NCI-H1436 treated with DMSO at 0.1 percent for 48 hours (cell line): ENCODE data around the gene IL27RA.

ENCODE experiments used
- DNase-seq: peaks from one replicate; lab custom pipeline; 2025; lab: John Stamatoyannopoulos, UW

IL27RA gene

DNA sequence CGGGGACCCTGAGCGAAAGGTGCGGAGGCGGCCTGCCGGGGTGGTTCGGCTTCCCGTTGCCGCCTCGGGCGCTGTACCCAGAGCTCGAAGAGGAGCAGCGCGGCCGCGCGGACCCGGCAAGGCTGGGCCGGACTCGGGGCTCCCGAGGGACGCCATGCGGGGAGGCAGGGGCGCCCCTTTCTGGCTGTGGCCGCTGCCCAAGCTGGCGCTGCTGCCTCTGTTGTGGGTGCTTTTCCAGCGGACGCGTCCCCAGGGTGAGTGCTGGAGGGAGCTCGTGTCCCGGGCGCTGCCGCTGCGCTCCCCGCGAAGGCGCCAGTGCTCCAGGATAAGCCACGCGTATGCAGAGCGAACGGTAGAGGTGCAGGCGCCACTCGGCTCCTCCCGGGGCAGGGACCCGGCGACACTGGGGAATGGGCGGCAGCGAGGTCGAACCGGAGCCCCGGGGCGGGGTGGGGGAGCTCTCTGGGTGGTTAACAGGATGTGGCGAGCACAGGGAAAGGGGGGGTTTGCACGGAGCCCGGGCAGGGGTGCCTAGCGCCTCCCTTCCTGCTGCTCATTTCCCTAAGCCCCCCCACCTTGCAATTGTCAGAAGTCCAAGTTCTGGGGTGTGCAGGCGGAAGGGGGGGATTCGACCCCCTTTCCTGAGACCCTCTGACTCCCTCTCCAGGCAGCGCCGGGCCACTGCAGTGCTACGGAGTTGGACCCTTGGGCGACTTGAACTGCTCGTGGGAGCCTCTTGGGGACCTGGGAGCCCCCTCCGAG lies at the start of gene IL27RA:
Gene IL27RA (plus strand): TSS at position 44 of the 762 bp plus-strand sequence. CDS start 111 bp downstream, at position 155.
- DNase-seq = no peak

DNA sequence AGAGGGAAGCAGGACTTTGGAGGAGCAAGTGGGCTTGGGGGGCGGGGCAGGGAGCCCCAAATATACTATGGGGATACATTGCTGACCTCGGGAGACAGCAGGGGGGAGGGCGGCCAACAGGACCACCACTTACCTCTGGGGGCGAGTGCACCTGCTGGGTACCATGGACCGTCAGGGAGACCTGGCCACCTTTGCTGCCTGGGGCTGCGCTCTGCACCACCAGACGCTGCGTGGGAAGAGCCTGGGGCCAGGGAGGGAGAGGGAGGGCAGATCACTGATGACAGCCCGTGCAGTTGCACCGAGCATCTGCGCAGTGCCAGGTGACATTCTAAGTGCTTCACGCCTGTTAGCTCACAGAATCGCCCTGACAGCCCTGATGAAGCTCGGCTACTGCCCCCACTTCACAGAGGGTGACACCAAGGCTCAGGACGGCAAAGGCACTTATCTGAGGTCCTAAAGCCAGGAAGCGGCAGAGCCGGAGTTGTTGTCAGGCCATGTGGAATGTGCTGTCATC lies 49.5 kb upstream of the IL27RA start:
- no peak for DNase-seq

DNA sequence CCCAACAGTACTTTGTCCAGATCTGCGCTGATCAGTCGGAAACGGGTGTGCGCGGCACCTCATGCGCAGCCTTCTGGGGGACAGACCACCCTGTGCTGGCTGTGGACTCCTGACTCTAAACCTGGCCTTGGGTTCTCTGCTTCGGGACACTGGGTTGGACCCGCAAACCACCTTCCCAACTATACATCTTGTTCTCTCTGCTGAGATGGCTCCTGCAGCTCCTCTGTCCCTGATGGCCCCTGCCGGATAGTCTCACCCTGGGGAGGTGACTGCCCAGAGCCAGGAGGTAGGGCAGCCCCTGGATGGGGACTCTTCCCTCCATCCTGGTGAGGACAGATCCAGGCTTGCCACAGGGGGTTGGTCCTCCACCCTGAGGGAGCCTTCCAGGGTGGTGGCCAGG lies 48.8 kb upstream of the IL27RA start:
- no peak for DNase-seq

DNA sequence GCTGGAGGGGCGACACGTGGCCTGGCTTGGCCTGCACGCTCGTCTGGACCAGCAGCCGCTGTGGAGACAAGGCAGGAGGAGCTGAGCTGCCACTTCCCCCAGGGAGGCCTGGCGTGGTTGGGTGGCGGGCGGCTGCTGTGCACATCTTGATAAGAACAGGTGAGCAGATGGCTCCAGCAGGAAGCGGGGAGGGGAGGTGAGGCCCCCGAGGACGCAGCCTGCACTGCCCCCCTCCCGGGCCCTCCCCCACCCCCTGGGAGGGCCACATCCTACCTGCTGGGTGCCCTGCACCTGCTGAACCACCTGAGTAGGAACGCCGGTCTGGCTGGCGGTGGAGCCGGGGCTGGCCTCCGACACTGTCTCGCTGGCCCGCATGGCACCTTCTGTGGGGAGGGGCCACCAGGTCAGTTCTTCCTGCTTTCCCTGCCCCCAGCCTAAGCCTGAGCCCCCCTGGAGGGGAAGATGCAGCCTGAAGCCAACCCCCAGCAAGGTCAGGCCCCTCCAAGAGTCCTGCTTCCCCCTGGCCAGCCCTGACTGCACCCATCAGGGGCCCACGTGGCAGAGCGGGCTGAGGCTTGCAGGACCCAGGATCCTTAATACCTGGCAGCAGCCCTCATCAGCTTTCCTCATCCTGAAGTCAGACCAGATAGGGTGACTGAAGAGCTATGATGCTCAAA lies 48.2 kb upstream of the IL27RA start:
- no peak for DNase-seq

DNA sequence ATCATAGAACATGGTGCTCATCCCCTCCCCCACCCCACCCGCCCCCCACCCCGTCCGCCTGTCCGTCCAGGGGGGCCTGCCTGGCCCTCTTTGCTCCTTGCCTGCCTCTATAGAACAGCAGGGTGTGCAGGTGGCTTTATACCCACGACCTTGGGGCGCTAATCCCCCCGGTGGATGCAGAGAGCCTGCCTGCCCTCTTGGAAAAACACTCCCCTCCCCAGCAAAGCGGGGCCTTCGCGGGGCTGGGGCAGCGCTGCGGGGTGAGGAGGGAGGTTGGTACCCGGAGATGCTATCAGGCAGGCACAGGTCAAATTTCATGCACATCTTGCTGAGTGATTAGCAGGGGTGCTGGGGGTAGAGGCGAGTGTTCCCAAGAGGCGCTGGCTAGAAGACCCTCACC lies 47.4 kb upstream of the IL27RA start:
- DNase-seq = no peak

DNA sequence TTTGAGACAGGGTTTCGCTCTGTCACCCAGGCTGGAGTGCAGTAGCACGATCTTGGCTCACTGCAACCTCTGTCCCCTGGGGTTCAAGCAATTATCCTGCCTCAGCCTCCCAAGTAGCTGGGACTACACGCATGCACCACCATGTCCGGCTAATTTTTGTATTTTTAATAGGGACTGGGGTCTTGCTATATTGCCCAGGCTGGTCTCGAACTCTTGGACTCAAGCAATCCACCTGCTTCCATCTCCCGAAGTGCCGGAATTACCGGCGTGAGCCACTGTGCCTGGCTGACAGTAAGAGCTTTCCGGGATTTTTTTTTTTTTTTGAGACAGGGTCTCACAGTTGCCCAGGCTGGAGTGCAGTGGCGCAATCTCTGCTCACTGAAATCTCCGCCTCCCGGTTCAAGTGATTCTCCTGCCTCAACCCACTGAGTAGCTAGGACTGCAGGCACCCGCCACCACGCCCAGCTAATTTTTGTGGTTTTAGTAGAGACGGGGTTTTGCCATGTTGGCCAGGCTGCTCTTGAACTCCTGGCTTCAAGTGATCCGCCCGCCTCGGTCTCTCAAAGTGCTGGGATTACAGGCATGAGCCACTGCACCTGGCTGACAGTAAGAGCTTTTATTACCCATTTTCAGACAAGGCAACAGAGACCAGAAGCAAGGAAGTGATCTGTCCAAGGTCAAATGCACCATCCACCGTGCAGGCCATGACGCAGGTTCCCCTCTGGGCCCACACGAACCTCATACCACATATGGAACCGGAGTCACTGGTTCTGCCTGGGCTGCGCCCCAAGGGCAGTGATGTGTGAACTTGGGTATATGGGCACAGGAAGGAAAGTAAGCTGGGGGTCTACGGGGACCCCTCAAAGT lies 46.5 kb upstream of the IL27RA start:
- no peak for DNase-seq

DNA sequence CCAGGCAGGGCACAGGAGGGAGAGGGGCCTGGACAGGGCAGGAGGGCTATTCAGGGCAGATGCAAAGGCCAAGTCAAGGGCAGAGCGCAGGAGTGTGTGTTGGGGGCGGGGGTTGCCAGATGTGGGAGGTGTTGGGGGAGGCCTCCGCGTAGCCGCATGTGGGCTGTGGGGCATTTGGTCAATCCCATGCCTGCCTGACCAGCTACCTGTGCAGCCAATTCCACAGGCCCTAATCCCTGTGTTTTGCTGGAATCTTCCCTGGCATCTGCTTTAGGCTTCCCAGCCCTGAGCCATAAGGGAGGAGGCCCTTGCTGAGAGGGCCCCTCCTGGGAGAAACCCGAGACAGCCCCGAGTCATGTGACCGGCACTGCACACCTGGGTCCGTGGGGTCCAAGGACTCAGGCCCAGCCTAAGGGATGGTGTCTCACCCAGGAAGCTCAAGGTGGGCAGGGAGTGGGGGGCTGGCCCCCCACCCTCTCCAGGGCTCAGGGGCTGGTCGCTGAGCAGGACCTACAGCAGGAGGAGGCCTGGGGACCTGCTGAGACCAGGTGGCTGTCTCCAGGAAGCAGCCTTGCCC lies 45.7 kb upstream of the IL27RA start:
- DNase-seq = peak; percentile 27

DNA sequence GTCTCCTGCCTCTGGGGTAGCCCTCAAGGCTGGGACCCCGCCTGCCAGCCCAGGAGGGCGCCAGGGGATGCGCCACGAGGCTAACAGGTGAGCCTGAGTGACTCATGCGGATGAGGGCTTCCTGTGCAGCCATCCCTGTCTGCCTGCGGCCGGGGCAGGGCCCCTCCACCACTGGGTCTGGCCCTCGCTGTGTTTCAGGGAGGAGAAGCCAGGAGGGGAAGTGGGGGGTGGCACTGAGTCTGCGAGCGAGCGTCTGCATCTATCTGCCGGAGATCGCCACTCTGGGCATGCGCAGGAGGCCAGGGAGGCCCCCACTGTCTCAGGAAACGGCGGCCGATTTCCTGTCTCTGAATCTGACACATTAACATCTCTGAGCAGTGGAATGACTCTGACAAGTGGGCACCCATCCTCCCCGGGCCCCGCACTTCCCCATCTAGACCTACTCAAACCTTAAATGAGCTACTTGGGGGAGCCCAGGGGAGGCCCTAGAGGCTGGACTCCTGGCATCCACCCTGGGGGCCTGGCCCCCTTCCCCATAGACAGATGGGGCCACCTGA lies 45.1 kb upstream of the IL27RA start:
- DNase-seq = peak; percentile 31

DNA sequence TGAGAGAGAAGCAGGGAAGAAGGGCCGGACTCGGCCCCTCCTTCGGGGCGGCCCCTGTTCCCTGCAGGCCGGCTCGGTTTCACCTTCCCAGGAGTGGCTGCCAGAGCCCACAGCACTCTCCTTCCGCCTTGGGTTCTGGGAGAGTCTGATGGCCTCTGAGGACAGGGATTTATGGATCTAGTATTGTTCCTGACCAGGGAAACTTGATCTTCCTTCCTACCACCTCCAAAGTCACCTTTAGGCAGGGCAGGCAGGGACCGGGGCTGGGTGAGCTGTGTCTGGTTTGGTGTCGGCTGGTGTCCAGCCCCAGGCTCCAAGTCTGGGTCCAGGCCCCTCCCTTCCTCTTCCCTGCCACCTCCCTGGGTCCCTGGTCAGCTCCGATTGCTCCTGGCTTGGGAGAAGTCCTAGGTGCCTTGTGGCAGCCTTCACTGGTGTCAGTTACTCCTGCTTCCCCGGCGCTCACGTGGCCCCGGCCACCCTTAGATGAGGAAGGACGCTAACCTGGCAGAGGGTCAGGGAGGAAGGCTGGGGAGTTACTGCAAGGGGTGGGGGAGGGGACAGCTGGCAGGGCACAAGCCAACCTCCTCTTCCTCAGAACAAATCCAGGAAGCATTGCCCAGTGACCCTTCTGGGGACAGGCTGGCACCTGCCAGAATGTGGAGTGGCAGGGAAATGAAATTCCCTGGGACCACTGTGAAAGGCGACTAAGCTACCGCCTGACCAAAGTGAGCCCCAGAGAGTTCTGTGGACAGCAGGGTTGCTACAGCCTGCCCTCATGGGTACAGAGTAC lies 44.3 kb upstream of the IL27RA start:
- no peak for DNase-seq

DNA sequence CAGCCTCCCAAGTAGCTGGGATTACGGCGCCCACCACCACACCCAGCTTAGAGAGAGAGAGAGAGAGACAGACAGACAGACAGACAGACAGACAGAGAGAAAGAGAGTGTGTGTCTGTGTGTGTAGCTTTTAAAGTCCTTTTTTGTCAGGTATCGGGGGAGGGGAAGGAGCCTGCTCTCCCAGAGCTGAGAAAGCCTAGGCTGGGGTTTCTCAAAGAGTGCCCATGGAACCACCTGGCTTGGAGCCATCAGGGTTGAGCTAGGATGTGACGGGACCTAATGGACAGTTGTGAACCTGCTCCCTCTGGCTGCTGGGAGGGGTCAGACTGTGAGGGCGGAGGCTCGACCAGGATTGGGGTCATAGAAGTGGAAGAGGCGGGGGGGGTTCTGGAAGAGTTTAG lies 42.1 kb upstream of the IL27RA start:
- DNase-seq = no peak

DNA sequence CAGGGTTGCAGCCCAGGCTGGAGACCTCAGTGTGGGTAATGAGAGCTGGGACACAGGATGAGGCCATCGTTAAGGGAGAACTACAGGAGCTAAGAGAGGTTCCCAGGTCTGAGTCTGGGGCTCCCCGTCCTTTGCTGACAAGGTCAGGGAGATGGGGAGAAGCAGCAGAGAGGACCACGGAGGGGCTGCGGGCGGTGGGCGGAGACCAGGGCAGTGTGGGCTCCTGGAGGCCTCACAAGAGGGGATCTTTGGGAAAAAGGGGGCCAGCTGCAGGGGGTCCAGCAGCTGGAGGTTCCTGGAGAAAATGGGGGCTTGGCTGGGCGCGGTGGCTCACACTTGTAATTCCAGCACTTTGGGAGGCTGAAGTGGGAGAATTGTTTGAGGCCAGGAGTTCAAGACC lies 41.5 kb upstream of the IL27RA start:
- no peak for DNase-seq

DNA sequence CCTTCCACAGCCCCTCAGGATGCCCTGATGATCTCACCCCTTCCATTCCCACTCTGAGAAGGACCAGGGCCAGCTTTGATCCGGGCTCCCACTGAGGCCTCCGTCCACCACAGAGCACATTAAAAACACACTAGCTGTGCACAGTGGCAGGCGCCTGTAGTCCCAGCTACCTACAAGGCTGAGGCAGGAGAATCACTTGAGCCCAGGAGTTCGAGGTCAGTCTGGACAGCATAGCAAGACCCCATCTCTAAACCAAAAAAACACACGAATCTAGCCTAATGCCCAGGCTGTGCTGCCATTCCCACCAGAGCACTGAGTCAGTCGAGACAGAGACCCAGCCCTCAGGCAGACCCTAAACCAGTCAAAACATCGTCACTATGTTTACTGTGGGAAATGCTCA lies 39.5 kb upstream of the IL27RA start:
- DNase-seq = no peak

DNA sequence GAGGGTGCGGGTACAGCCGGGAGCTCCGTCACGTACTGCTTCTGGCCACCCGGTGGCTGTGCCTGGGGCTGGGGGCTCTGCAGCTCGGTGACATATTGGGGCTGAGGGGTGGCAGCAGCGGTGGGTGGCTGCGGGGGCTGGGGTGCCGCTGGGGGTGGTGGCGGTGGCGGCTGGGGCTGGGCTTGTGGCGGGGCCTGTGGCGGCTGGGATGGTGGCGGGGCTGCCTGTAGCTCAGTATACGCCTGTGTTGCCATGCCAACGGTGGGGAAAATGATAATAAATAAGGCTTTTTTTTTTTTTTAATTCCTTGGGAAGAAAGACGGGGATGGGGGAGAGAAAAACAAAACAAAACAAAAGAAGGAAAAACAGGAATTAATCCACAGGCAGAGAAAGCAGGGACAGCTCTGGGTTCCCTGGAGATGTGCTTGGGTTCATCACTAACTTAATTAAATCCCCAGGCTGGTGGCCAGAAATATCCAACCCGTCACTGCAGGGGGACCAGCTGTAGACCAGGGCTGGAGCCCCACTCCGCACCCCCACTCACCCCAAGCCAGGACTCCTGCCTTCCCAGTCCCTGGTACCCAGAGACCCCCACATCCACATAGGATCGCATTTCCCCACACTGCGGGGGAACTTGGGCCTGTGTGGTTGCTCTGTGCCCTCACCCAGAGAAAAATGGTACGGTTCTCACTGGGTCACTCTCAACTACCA lies 37.8 kb upstream of the IL27RA start:
- DNase-seq = no peak

DNA sequence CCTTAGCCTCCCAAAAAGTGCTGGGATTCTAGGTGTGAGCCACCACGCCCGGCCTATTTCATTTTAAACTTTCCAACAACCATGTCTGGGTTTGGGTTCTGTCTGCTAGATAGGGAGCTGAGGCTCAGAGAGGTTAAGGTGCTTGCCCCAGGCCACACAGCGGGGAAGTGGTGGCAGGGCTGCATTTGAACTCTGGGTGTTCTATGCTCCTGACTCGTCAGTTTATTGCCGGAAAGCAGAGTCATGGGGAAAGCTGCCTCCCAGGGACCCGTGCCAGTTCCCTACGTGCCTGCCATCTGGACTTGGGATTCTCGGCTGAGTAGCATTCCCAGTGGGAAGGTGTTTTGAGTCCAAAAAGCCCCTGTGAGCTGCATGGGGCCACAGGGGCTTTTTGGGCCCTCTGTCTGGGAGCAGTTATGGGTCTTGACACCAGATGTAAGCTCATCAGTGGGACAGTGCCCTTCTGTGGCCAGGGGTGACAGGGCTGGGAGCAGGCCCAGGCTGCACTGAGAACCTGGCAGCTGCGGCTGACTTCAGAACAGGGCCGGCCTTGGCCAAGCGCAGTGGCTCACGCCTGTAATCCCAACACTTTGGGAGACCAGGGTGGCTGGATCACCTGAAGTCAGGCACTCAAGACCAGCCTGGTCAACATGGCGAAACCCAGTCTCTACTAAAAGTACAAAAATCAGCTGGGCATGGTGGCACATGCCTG lies 36.4 kb upstream of the IL27RA start:
- DNase-seq = no peak

DNA sequence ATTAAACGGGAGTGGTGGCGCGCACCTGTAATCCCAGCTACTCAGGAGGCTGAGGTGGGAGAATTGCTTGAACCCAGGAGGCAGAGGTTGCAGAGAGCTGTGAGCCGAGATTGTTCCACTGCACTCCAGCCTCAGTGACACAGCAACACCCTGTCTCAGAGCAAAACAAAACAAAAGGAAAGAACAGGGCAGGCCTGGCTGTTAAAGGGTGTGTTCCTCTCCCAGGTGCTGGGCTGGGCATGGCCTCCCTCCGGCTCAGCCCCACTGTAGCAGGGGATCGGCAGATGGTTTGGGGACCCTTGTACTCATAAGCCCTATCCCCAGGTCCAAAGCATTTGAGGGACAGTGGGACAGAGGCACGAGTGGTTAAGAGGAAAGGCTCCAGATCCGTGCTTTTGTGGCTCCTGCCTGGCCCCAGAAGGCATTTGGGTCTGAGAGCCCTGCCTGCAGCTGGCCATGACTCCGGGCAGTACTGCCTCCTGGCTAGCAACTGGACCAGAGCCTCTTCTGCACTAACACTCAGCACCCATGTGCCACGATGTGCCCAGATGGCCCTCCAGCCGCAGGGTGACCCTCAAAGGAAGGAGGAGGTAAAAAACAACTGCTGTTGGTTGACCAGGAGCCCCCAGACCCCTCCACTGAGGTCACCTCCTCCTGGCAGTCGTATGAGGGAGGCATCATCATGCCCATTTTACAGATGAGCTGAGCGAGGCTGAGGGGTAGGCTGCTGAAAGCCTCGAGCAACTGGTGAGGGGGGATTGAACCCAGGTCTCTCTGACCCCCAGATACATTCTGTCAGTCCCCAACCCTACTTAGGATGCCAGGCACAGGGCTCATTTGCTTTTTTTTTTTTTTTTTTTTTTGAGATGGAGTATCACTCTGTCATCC lies 35.4 kb upstream of the IL27RA start:
- DNase-seq = no peak

DNA sequence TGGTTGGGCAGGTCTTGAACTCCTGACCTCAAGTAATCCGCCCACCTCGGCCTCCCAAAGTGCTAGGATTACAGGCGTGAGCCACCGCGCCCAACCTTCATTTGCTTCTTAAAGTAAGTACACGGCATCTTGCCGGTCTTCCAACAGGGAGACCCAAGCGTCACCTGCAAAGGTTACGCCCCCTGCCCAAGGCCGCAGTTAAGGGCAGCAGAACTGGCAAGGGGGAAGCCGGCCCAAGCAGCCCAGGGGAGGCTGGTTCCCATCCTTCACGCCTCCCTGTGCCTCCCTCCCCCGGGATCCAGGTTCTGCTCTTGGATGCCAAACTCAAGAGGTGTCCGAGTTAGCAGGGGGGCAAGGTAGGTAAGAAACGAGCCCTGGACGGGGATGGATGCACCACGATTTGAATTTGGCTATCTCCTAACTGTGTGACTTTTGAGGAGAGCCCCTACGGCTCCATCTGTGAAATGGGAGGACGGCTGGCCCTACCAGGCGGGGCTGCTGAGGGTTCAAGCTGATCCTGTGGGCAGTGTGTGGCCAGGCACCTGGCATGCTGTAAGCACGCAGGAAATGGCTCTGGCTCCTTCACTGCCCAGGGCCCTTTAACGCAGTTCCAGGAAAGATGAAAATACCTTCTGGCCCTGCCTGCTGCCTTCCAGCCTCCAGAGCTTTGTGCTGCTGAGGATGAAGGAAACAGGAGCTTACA lies 34.5 kb upstream of the IL27RA start:
- no peak for DNase-seq

DNA sequence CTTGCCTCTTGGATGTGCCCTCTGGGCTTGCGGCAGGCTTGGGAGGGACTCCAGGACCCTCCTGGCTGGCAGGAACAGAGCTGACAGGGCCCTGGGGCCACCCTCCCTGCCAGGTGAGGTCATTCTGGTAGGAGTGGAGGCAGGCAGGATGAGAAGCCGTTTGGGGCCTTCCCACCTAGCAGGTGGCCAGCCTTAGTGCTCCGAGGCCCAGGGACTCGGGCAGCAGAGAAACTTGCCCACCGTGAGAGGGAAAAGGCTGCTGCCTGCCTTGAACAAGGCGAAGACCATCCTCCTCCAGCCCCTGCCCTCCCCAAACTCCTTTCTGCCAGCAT lies 34.0 kb upstream of the IL27RA start:
- DNase-seq = no peak

DNA sequence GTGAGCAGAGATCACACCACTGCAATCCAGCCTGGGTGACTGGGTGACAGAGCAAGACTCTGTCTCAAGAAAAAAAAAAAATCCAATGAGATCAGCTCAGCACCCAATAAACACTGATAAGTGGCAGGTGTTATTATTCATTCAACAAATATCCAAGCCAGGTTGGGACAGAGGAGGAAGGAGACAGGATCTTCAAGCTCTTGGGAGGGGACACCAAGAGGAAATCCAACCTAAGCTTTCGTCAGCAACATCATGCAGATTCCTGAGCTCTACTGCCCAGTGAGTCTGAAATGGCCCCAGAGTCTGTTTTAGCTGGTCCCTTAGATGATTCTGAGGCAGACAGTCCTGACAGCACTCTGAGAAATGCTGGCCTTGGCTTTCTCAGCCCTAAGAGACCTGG lies 33.1 kb upstream of the IL27RA start:
- DNase-seq = no peak
